ENCODE results near the gene FMN1. TPM values are rescaled to one million over a fixed set of nuclear protein-coding genes. Genes with fewer than 3 reads are reported as not detected.

Gene FMN1
- total RNA-seq, 1 experiment from 2014 or later, result 1.2 TPM

DNA sequence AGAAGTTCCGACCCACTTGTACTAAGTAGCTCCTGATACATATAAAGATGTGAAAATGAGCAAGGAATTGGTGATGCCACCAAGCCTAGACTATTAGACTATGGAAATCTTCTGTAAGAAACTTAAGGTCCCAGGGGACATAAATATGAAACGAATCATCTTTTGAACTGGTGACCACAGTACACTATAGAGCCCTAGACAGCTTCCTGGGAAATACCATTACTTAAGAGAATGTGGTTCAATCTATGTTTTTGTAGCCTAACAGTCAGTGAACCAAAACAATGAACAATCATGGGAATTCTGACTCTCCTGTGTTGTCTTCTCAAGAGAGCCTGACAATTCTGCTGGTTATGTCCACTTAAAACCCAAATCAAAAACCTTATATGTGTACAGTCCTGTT is 285.1 kb downstream of the FMN1 start:
- H3K4me1 Mint-ChIP-seq (ENCODE audit: insufficient read depth, unreplicated experiment), result no peaks in the 10 kb centered on the region
- POLR2A ChIA-PET, result interaction anchor here (0.7 kb wide), 2 partner anchors 18 to 29 kb away, joined by 3 to 6 read pairs; no protein-coding TSS in a partner anchor

DNA sequence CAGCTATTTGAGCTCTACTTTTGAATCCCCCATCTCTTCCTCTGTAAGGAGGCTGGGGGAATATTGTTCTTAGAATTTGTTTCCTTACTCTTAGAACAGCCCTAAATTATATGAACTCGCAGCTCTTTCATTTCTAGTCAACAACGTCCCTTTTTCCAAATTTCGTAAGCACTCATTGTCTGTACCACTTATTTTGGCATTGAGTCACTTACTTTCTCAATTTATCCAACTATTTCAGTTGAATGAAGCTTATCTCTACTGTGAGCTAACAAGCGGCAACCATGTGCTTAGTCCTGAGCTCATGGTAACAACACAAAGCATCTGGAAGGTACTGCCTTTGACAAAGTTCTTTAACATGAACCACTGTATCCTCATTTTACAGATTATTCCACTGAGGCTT is 285.6 kb downstream of the FMN1 start:
- ChIA-PET CTCF (interaction anchor here (0.6 to 2.2 kb wide), 5 partner anchors 10 to 260 kb away, joined by 3 to 7 read pairs (median 4); no protein-coding TSS in a partner anchor), POLR2A (interaction anchor here (0.7 kb wide), 1 partner anchor 29 kb away, joined by 6 read pairs; no protein-coding TSS in a partner anchor)
- Mint-ChIP-seq H3K4me3 (ENCODE audit: unreplicated experiment) (no peak overlapping the region), H3K27ac (ENCODE audit: low read depth, unreplicated experiment) (no peak overlapping the region), H3K4me1 (ENCODE audit: insufficient read depth, unreplicated experiment) (no peaks in the 10 kb centered on the region), H3K9me3 (ENCODE audit: unreplicated experiment) (no peaks in the 10 kb centered on the region), H3K36me3 (ENCODE audit: insufficient read depth, unreplicated experiment) (no peaks in the 10 kb centered on the region), H3K27me3 (ENCODE audit: insufficient read depth, unreplicated experiment) (no peaks in the 10 kb centered on the region)
- DNase-seq (ENCODE audit: unreplicated experiment), result no peak
- TF ChIP-seq, protein P1, sequence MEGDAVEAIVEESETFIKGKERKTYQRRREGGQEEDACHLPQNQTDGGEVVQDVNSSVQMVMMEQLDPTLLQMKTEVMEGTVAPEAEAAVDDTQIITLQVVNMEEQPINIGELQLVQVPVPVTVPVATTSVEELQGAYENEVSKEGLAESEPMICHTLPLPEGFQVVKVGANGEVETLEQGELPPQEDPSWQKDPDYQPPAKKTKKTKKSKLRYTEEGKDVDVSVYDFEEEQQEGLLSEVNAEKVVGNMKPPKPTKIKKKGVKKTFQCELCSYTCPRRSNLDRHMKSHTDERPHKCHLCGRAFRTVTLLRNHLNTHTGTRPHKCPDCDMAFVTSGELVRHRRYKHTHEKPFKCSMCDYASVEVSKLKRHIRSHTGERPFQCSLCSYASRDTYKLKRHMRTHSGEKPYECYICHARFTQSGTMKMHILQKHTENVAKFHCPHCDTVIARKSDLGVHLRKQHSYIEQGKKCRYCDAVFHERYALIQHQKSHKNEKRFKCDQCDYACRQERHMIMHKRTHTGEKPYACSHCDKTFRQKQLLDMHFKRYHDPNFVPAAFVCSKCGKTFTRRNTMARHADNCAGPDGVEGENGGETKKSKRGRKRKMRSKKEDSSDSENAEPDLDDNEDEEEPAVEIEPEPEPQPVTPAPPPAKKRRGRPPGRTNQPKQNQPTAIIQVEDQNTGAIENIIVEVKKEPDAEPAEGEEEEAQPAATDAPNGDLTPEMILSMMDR (IDR thresholded peaks at IDR 0.05; ENCODE audit: unreplicated experiment), result no peak
- BruUV-seq (replicated peaks), result no TSS peak
- intact Hi-C loops (cut with micrococcal nuclease), result no loop called here

More for the DNA sequence above, 285.1 kb downstream of the FMN1 start:
- intact Hi-C loops (cut with micrococcal nuclease), result no loop called here
- BruUV-seq (replicated peaks), result no TSS peak
- H3K27me3 Mint-ChIP-seq (ENCODE audit: insufficient read depth, unreplicated experiment), result no peaks in the 10 kb centered on the region
- TF ChIP-seq, protein P1 (IDR thresholded peaks at IDR 0.05; ENCODE audit: unreplicated experiment), result no peak
- CTCF ChIA-PET, result interaction anchor here (0.6 to 1.5 kb wide), 3 partner anchors 65 to 260 kb away, joined by 3 to 7 read pairs (median 6); no protein-coding TSS in a partner anchor
- no peaks in the 10 kb centered on the region for H3K9me3 Mint-ChIP-seq (ENCODE audit: unreplicated experiment)
- H3K36me3 Mint-ChIP-seq (ENCODE audit: insufficient read depth, unreplicated experiment), result no peaks in the 10 kb centered on the region
- H3K4me3 Mint-ChIP-seq (ENCODE audit: unreplicated experiment), result no peak overlapping the region
- H3K27ac Mint-ChIP-seq (ENCODE audit: low read depth, unreplicated experiment), result no peak overlapping the region
- peak; percentile 9 for DNase-seq (ENCODE audit: unreplicated experiment)

DNA sequence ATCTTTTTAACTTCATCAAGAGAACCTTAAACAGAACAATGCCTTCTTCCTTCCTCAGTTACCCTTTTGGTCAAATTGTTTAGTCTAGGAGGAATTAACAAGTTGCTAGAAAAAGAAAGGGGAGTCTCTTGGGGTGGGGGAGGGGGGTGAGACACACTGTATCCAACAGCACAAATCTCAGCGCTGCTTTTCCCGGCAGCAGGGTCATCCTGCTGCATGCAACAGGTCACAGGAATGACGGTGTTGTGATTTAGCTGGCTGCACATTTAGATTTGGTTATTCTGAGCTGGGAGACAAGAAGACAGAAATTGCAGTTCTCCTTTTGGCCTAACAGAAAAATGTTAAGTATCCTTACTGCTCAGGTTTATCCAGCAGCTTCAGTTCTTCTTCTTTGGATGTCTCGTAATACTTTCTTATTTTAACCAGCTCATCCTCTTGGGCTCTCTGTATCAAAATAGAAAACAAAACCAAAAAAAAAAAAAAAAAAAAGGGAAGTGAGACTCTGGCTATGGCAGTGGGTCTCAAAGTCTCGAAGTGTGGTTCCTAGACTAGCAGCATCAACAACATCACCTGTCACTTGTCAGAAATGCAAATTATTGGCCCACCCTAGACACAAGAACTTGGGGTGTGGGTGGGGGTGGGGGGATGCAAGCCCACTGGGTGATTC is 286.2 kb downstream of the FMN1 start:
- intact Hi-C loops (cut with micrococcal nuclease), result no loop called here
- ChIA-PET CTCF (interaction anchor here (1.0 to 2.2 kb wide), 5 partner anchors 10 to 246 kb away, joined by 3 to 7 read pairs (median 6); no protein-coding TSS in a partner anchor), POLR2A (no interaction called here)
- Mint-ChIP-seq H3K4me3 (ENCODE audit: unreplicated experiment) (no peak overlapping the region), H3K36me3 (ENCODE audit: insufficient read depth, unreplicated experiment) (no peaks in the 10 kb centered on the region), H3K27ac (ENCODE audit: low read depth, unreplicated experiment) (no peak overlapping the region), H3K27me3 (ENCODE audit: insufficient read depth, unreplicated experiment) (no peaks in the 10 kb centered on the region), H3K4me1 (ENCODE audit: insufficient read depth, unreplicated experiment) (no peaks in the 10 kb centered on the region), H3K9me3 (ENCODE audit: unreplicated experiment) (no peaks in the 10 kb centered on the region)
- BruUV-seq (replicated peaks), result no TSS peak
- DNase-seq (ENCODE audit: unreplicated experiment), result no peak
- TF ChIP-seq, protein P1 (IDR thresholded peaks at IDR 0.05; ENCODE audit: unreplicated experiment), result no peak

DNA sequence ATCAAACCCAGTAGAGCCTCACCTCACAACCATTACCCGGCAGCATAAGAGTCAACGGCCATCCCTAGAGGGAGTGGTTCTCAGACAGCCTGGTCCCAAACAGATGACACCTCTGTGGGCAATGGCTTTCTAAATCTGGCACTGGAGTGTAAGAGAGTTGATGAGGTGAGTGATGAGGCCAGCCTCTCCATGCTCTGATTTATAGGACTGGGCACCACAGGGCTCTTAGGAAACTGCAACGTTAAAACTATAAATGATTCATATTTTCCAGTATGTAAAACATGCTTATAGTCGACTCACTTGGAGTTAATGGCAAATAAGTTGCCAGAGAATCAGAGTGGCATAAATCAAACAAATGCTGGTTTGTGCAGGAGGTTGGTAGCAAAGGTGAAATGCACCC is 289.0 kb downstream of the FMN1 start:
- no peaks in the 10 kb centered on the region for H3K36me3 Mint-ChIP-seq (ENCODE audit: insufficient read depth, unreplicated experiment)
- BruUV-seq (replicated peaks), result no TSS peak
- TF ChIP-seq, protein P1 (IDR thresholded peaks at IDR 0.05; ENCODE audit: unreplicated experiment), result no peak
- no peaks in the 10 kb centered on the region for H3K9me3 Mint-ChIP-seq (ENCODE audit: unreplicated experiment)
- ChIA-PET CTCF (interaction anchor here (1.0 to 1.5 kb wide), 3 partner anchors 21 to 242 kb away, joined by 3 read pairs; no protein-coding TSS in a partner anchor), POLR2A (no interaction called here)
- no peaks in the 10 kb centered on the region for H3K4me1 Mint-ChIP-seq (ENCODE audit: insufficient read depth, unreplicated experiment)
- intact Hi-C loops (cut with micrococcal nuclease), result no loop called here
- no peak overlapping the region for H3K27ac Mint-ChIP-seq (ENCODE audit: low read depth, unreplicated experiment)
- no peak for DNase-seq (ENCODE audit: unreplicated experiment)
- no peak overlapping the region for H3K4me3 Mint-ChIP-seq (ENCODE audit: unreplicated experiment)
- H3K27me3 Mint-ChIP-seq (ENCODE audit: insufficient read depth, unreplicated experiment), result no peaks in the 10 kb centered on the region

All from MCF 10A (cell line).